ENCODE measurements around the gene GSK3B. TPM values are rescaled to one million over a fixed set of nuclear protein-coding genes. Genes with fewer than 3 reads are reported as not detected.
A peak's percentile ranks its signal among the peaks of the same experiment; 100 is the strongest.
"Not testable (repeated sequence)": the region's sequence is repeated elsewhere in the genome, so short reads cannot be mapped to it uniquely, and the experiment has no call there.

The GSK3B gene
- total and polyA plus RNA-seq, 2 donors from 2014 or later: 6.4 to 52.1 TPM

DNA sequence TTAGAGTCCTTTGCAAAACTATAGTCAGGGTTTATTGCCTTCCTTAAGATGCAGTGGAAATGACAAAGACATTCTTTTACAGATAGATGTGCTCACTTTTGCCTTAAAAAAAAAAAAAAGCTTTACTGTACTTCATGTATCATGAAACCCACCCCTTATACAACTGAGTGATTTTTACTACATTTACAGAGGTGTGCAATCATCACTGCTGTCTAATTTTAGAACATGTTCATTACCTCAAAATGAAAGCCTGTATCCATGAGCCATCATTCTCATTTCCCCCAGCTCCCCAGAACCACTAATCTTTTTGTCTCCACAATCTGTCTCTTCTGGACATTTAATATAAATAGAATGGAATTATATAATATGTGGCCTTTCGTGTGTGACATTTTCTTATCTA lies 200.5 kb downstream of the GSK3B start:
- Histone ChIP-seq H3K4me1 (ENCODE audit: control insufficient read depth in 2 of 3, insufficient read depth in 2 of 3, low read depth in 1 of 3, low read length in 3 of 3) (peaks cover 0 to 3% (median 2%) of the 10 kb centered on the region in 3 donors), H3K4me3 (ENCODE audit: low read length in 3 of 3) (no peak overlapping the region), H3K36me3 (ENCODE audit: control insufficient read depth in 2 of 3, insufficient read depth in 3 of 3, low read length in 3 of 3) (peaks cover 0 to 2% (median under 1%) of the 10 kb centered on the region in 3 donors), H3K27ac (ENCODE audit: low read depth in 2 of 2, low read length in 2 of 2) (no peak overlapping the region), H3K27me3 (ENCODE audit: control insufficient read depth, insufficient read depth, low read length) (no peaks in the 10 kb centered on the region), H3K9me3 (ENCODE audit: control insufficient read depth in 2 of 3, insufficient read depth in 1 of 3, low read length in 3 of 3) (no peaks in the 10 kb centered on the region), H3K9ac (ENCODE audit: low read length in 3 of 3) (no peak overlapping the region)
- TF ChIP-seq, protein P1, sequence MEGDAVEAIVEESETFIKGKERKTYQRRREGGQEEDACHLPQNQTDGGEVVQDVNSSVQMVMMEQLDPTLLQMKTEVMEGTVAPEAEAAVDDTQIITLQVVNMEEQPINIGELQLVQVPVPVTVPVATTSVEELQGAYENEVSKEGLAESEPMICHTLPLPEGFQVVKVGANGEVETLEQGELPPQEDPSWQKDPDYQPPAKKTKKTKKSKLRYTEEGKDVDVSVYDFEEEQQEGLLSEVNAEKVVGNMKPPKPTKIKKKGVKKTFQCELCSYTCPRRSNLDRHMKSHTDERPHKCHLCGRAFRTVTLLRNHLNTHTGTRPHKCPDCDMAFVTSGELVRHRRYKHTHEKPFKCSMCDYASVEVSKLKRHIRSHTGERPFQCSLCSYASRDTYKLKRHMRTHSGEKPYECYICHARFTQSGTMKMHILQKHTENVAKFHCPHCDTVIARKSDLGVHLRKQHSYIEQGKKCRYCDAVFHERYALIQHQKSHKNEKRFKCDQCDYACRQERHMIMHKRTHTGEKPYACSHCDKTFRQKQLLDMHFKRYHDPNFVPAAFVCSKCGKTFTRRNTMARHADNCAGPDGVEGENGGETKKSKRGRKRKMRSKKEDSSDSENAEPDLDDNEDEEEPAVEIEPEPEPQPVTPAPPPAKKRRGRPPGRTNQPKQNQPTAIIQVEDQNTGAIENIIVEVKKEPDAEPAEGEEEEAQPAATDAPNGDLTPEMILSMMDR (IDR thresholded peaks at IDR 0.05; ENCODE audit: borderline replicate concordance, extremely low read depth, insufficient read depth): no peak
- intact Hi-C loops (cut with DNase I): no loop called here
- DNase-seq: no peak
- no peak for FAIRE-seq

DNA sequence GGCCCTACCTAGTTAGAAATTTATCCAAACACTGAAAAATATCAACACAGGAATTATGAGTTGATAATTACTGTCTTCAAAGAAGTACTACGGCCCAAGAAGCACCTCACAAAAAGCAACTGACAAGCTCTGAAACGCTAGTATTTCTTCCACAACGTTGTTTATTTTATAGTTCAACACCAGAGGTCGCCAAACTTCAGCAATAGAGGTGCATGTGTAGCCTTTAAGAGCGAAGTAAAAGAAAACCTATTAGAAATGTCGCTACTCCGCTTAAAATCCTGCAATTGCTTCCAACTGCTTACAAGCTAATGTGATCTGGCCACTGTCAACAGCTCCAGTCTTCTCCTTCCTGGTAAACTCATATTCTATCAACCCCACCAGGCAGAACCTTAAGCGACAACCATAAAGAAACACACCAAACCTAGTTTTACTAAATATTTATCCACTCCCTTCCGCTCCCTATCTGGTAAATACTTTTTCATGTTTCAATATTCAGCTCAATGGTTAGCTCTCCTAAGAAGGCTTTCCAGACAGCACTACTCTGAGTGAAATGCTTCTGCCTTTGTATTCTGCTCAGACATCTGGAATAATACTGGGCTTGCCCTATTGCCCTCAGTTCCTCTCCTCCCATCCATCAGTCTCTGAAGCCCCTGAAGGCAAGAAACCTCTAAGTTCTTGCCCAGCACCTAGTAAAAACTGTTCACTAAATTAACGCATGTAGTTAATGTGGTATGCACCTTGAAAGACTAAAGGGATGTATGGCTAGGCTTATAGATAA lies 202.1 kb downstream of the GSK3B start:
- FAIRE-seq (peak; percentile 82), DNase-seq (peak in 4 of 5 donors; percentile 28 to 93 (median 71))
- intact Hi-C loops (cut with DNase I): no loop called here
- H3K4me1 ChIP-seq (ENCODE audit: control insufficient read depth in 2 of 3, insufficient read depth in 2 of 3, low read depth in 1 of 3, low read length in 3 of 3): peaks cover 0 to 3% (median 2%) of the 10 kb centered on the region in 3 donors
- TF ChIP-seq, protein P1 (IDR thresholded peaks at IDR 0.05; ENCODE audit: borderline replicate concordance, extremely low read depth, insufficient read depth): peak; percentile 66
- peaks cover 0 to 4% (median 0%) of the 10 kb centered on the region in 3 donors for H3K36me3 ChIP-seq (ENCODE audit: control insufficient read depth in 2 of 3, insufficient read depth in 3 of 3, low read length in 3 of 3)
- H3K9me3 ChIP-seq (ENCODE audit: control insufficient read depth in 2 of 3, insufficient read depth in 1 of 3, low read length in 3 of 3): no peaks in the 10 kb centered on the region
- no peaks in the 10 kb centered on the region for H3K27me3 ChIP-seq (ENCODE audit: control insufficient read depth, insufficient read depth, low read length)
- no peak overlapping the region for H3K27ac ChIP-seq (ENCODE audit: low read depth in 2 of 2, low read length in 2 of 2)
- H3K9ac ChIP-seq (ENCODE audit: low read length in 3 of 3): peak overlapping the region in 1 of 3 donors; percentile 21
- H3K4me3 ChIP-seq (ENCODE audit: low read length in 3 of 3): peak overlapping the region in 1 of 3 donors; percentile 35

DNA sequence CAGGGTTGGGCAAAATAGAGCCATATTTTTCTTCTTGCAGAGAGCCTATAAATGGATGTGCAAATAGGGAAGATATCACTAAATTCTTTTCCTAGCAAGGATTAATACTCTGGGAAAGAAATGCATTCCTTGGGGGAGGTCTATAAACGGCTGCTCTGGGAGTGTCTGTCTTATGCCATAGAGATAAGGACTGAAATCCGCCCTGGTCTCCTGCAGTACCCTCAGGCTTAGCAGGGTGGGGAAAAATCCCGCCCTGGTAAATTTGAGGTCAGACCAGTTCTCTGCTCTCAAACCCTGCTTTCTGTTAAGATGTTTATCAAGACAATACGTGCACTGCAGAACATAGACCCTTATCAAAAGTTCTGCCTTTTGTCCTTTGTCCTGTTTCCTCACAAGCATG lies 205.6 kb downstream of the GSK3B start:
- H3K36me3 ChIP-seq (ENCODE audit: control insufficient read depth in 2 of 3, insufficient read depth in 3 of 3, low read length in 3 of 3); H3K27me3 ChIP-seq (ENCODE audit: control insufficient read depth, insufficient read depth, low read length); H3K27ac ChIP-seq (ENCODE audit: low read depth in 2 of 2, low read length in 2 of 2); H3K9ac ChIP-seq (ENCODE audit: low read length in 3 of 3); intact Hi-C loops (cut with DNase I); H3K4me1 ChIP-seq (ENCODE audit: control insufficient read depth in 2 of 3, insufficient read depth in 2 of 3, low read depth in 1 of 3, low read length in 3 of 3); H3K9me3 ChIP-seq (ENCODE audit: control insufficient read depth in 2 of 3, insufficient read depth in 1 of 3, low read length in 3 of 3); H3K4me3 ChIP-seq (ENCODE audit: low read length in 3 of 3); DNase-seq; FAIRE-seq: not testable (repeated sequence)

GRCh38 chr3:119885746-119886530 lies 208.3 kb downstream of the GSK3B start:
- H3K27ac ChIP-seq (ENCODE audit: low read depth in 2 of 2, low read length in 2 of 2): no peak overlapping the region
- peaks cover 0 to 5% (median 0%) of the 10 kb centered on the region in 3 donors for H3K36me3 ChIP-seq (ENCODE audit: control insufficient read depth in 2 of 3, insufficient read depth in 3 of 3, low read length in 3 of 3)
- no peak for DNase-seq
- H3K4me3 ChIP-seq (ENCODE audit: low read length in 3 of 3): no peak overlapping the region
- no peaks in the 10 kb centered on the region for H3K9me3 ChIP-seq (ENCODE audit: control insufficient read depth in 2 of 3, insufficient read depth in 1 of 3, low read length in 3 of 3)
- FAIRE-seq: no peak
- H3K4me1 ChIP-seq (ENCODE audit: control insufficient read depth in 2 of 3, insufficient read depth in 2 of 3, low read depth in 1 of 3, low read length in 3 of 3): no peaks in the 10 kb centered on the region
- no peaks in the 10 kb centered on the region for H3K27me3 ChIP-seq (ENCODE audit: control insufficient read depth, insufficient read depth, low read length)
- intact Hi-C loops (cut with DNase I): no loop called here
- H3K9ac ChIP-seq (ENCODE audit: low read length in 3 of 3): no peak overlapping the region
- TF ChIP-seq, protein P1 (IDR thresholded peaks at IDR 0.05; ENCODE audit: borderline replicate concordance, extremely low read depth, insufficient read depth): no peak

All from kidney (tissue), 14 donors.